8988T (cell line): ENCODE results near the gene ZCRB1.

Experiments used
- DNase-seq: peaks from one replicate; pipeline ENCODE4 v3.0.0; 2011

ZCRB1 gene

GRCh38 chr12:42326541-42327226 is 790 bp upstream of the ZCRB1 start:
- no peak for DNase-seq

- no peak for DNase-seq
Observed at GRCh38 chr12:42325326-42325652, 605 bp downstream of the ZCRB1 start.

GRCh38 chr12:42323856-42324255 is 2.0 kb downstream of the ZCRB1 start:
- no peak for DNase-seq

GRCh38 chr12:42322567-42322966 is 3.3 kb downstream of the ZCRB1 start:
- DNase-seq = no peak

- DNase-seq = no peak
Observed at GRCh38 chr12:42320796-42321195, 5.1 kb downstream of the ZCRB1 start.

GRCh38 chr12:42315108-42315507 is 10.8 kb downstream of the ZCRB1 start:
- no peak for DNase-seq

- no peak for DNase-seq
Observed at GRCh38 chr12:42309996-42310395, 15.9 kb downstream of the ZCRB1 start.

GRCh38 chr12:42308390-42308789 is 17.5 kb downstream of the ZCRB1 start:
- no peak for DNase-seq

- no peak for DNase-seq
Observed at GRCh38 chr12:42306297-42306696, 19.6 kb downstream of the ZCRB1 start.

GRCh38 chr12:42299392-42300308 is 26.2 kb downstream of the ZCRB1 start:
- no peak for DNase-seq

GRCh38 chr12:42298887-42299286 is 27.0 kb downstream of the ZCRB1 start:
- no peak for DNase-seq

GRCh38 chr12:42296503-42297109 is 29.3 kb downstream of the ZCRB1 start:
- no peak for DNase-seq

GRCh38 chr12:42291680-42292079 is 34.2 kb downstream of the ZCRB1 start:
- no peak for DNase-seq

- no peak for DNase-seq
Observed at GRCh38 chr12:42288544-42288943, 37.4 kb downstream of the ZCRB1 start.

GRCh38 chr12:42286741-42287140 is 39.2 kb downstream of the ZCRB1 start:
- no peak for DNase-seq

GRCh38 chr12:42285431-42285830 is 40.5 kb downstream of the ZCRB1 start:
- no peak for DNase-seq

GRCh38 chr12:42284876-42285275 is 41.0 kb downstream of the ZCRB1 start:
- DNase-seq = no peak

GRCh38 chr12:42284157-42284556 is 41.7 kb downstream of the ZCRB1 start:
- no peak for DNase-seq

- DNase-seq = no peak
Observed at GRCh38 chr12:42283739-42284138, 42.2 kb downstream of the ZCRB1 start.

GRCh38 chr12:42282294-42282693 is 43.6 kb downstream of the ZCRB1 start:
- DNase-seq = no peak

GRCh38 chr12:42281844-42282243 is 44.0 kb downstream of the ZCRB1 start:
- DNase-seq = no peak

GRCh38 chr12:42281278-42281677 is 44.6 kb downstream of the ZCRB1 start:
- no peak for DNase-seq

GRCh38 chr12:42278128-42278510 is 47.8 kb downstream of the ZCRB1 start:
- no peak for DNase-seq
